Measurements from ENCODE around the gene TM7SF3. TPM values are rescaled to one million over a fixed set of nuclear protein-coding genes. Genes with fewer than 3 reads are reported as not detected.

The TM7SF3 gene
- total RNA-seq, 1 donor from 2014 or later, result 96.5 TPM

Other genes starting within 250 kb of the TM7SF3 start
- 35.1 TPM for gene ITPR2, start 181.2 kb downstream of the TM7SF3 start, total RNA-seq
- 20.2 TPM for gene INTS13, start 76.4 kb downstream of the TM7SF3 start, total RNA-seq
- gene FGFR1OP2, start 75.9 kb downstream of the TM7SF3 start, total RNA-seq, result 20.3 TPM
- 66.1 TPM for gene MED21, start 8.2 kb upstream of the TM7SF3 start, total RNA-seq
- not detected for gene C12orf71, start 68.2 kb upstream of the TM7SF3 start, total RNA-seq
- gene STK38L, start 229.9 kb upstream of the TM7SF3 start, total RNA-seq, result 27.2 TPM